HG02571 (cell line): ENCODE measurements around the gene ADAMTSL1.

Experiments
- ATAC-seq: cut with Tn5 transposase; IDR thresholded peaks from one replicate; pipeline ENCODE4 v1.9.1; 2021; ENCODE audit warnings: mild to moderate bottlenecking, moderate library complexity; ENCODE audit not compliant: unreplicated experiment

The ADAMTSL1 gene

DNA sequence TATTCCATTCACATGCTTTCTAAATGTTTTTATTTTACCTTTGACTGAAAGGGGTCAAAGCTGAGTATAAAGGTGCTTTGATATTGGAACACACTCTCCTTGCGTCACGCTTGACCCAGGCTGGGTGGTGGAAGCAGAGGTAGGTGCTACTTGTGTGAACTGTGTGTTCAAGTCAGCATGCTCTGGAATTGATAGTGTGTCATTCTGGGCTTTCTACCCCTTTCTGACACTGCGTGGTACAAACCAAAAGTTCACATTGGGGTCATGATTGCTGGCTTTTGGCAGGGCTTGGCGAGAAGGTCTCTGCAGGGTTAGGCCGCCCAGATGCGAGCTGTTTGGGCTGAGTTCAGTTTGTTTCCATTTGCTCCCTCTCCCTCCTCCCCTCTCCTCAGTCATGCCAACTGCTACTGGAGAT, 131.8 kb downstream of the ADAMTSL1 start:
- no peak for ATAC-seq

- no peak for ATAC-seq
Measured at GRCh38 chr9:18606281-18606680, 132.3 kb downstream of the ADAMTSL1 start.

- ATAC-seq, result no peak
Measured at GRCh38 chr9:18606846-18607245, 132.9 kb downstream of the ADAMTSL1 start.

DNA sequence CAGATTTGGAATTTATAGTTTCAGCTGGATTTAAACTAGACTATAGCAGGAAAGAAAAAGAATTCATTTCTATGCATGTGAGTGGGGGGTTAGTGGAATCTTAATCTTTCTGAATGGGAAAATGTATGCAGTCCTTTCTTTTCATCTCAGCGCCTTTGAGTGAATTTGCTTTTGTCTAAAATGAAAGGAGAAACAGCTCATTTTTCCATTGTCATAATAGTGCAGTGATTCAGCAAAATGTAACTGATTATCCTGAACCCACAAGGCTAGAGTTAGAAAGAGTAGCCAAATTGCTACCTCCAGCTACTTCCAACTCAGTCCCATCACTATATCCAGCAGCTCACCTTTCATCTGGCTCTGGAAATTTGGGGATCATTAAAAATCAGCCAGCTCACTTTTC, 134.4 kb downstream of the ADAMTSL1 start:
- ATAC-seq, result no peak

DNA sequence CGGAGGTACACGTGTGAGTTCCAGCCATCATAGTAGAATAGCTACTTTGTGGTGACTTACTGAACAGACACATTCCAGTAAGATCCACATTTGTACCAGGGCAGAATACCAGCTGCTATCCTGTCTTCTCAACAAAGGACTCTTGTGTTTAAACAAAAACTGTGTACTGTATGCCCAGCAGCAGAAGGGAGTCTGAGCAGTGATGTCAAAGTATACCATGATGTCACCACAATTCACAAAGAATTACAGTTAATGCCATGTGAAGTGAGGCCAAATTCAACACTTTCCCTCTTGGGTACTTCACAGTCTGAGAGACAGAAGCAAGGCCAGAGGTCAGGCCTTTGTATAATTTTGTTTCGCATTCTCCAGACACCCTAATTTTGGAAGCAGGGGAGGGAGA, 137.0 kb downstream of the ADAMTSL1 start:
- ATAC-seq, result no peak

DNA sequence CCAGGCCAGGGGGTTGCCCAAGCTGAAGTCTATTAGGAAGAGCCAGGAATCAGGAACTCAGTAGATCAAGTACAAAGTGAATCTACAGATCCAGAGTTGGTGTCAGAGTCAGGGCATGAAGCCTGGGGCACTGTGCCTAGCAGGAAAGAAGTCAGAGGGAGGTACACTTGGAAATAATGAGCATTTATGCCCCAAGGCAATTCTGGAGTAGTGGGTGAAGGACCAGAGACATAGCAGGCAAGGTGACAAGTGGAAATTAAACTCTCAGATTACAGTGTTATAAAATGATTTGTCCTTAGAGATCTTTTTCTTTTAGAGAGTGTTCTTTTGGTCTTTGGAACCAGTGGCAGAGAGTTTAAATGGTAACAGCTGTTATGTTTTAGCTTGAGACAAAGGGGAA, 138.0 kb downstream of the ADAMTSL1 start:
- ATAC-seq, result no peak

- ATAC-seq, result no peak
Measured at GRCh38 chr9:18614116-18614515, 140.2 kb downstream of the ADAMTSL1 start.

GRCh38 chr9:18614651-18615050, 140.7 kb downstream of the ADAMTSL1 start:
- no peak for ATAC-seq

- no peak for ATAC-seq
Measured at GRCh38 chr9:18616976-18617375, 143.0 kb downstream of the ADAMTSL1 start.

GRCh38 chr9:18617759-18618158, 143.8 kb downstream of the ADAMTSL1 start:
- ATAC-seq, result no peak

DNA sequence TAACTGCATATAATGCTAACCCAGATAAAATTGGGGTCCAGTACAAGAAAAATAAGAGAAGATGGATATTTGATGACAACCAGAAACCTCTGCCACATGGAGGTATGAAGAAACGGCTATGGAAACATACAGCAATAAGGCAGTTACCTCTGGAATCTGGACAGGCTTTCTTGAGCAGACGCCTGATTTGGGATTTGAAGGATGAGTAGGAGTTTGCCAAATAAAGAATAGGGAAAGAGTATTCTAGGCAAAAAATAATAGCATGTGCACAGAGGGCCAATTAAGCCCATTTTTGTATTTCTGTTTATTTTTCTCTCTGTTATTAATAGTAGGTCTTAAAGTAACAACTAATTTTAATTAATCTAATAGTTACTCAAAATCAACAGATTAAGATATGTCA, 144.9 kb downstream of the ADAMTSL1 start:
- ATAC-seq, result no peak

- no peak for ATAC-seq
Measured at GRCh38 chr9:18622186-18622836, 148.4 kb downstream of the ADAMTSL1 start.

DNA sequence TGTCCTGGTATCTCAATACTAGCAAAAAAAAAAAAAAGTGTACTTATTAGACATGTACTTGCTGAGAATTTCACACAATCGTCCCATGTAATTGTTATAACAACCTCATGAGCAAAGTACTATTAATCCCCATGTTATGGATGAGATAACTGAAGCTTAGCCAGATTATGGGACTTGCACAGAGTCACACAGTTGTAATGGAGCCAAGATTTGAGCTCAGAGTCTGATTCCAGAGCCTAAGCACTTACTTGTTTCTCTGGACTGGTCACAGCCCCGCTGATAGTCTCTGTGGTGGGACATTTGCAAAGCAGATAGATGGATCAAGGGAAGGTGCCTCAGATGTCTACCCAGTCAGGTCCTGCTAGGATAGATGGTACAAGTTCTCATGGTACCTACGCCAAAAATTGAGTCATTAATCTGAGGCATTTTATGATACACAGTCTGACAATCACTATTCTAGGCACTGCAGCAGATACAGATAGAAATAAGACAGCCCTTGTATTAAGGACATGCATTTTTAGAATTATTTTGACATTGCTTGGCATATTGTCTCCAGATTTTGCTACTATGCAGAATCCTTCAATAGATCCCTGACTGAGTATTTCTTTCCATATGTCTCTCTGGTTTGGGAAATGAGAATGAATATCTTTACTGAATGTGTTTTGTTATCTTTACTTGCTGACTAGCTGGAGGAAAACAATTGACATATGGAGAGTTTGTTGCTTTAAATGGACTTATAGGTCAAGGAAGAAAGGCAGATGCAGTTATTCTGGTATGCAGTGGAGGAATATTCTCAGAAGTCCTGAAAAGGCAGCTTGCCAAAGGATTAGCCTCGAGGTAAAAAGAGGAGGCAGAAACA, 149.5 kb downstream of the ADAMTSL1 start:
- no peak for ATAC-seq

- ATAC-seq, result no peak
Measured at GRCh38 chr9:18626046-18626698, 152.2 kb downstream of the ADAMTSL1 start.

DNA sequence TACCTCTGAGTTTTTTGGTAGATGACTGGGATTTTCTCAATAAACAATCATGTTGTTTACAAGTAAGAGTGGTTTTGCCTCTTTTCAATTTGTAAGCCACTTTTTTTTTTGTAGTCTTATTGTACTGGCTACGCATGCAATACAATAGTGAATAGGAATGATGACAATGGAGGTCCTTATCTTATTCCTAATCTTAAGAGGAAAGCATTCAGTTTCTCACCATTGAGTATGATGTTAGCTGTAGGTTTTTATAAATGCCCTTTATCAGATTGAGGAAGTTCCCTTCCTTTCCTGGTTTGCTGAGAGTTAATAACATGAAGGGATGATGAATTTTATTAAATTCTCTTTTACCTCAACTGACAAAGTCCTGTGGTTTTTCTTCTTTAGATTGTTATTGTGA, 155.2 kb downstream of the ADAMTSL1 start:
- ATAC-seq, result no peak

DNA sequence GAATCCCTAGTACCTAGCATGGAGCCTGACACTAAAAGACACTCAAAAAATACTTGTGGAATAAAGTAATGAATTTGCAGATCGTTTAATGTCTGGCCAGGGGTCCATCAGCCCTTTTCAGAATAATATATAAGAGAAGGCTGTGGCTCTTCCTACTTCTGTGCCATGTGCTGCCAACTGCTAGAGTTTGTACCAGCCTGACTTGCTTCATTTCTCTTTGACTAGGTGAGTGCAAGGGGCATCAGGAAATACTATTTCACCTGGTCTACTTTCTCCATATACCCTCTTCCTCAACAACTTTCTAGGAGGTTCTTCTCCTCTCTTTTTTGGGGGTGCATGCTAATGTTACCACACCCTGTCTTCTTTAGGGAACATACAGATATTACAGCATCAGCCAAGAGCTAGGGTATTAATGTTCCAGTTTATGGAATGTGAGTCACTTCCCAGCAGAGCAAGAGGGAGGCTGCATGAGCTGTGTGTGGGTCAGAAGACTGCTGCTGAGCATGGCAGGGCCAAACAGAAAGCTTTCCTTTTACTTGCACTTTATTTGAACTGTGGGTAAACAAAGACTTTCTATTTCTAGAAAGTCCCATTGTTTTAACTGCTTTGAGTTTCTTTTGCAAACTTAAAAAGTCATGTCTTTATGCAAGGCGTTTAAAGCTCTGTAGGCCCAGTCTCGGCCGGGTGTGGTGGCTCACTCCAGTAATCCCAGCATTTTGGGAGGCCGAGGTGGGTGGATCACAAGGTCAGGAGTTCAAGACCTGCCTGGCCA, 158.9 kb downstream of the ADAMTSL1 start:
- ATAC-seq, result no peak

DNA sequence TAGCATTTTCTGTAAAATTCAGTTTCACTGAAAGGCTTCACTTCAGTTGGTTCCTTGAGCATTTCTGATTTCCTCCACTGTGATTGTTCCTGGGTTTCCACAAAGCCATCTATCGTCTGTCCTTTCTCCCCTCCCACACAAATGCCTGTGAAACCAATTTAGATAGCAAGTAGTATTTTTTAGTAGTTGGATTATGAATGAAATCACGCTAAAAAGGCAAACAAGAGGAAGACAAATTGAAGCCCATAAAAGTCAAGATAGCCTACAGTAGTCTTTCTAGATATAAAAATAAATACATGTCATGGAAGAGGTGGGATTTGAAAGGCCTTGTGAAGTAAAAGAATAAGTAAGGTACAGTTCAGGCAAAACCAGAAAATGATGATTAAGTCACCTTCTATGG, 162.8 kb downstream of the ADAMTSL1 start:
- no peak for ATAC-seq

- no peak for ATAC-seq
Measured at GRCh38 chr9:18638371-18639249, 164.7 kb downstream of the ADAMTSL1 start.

DNA sequence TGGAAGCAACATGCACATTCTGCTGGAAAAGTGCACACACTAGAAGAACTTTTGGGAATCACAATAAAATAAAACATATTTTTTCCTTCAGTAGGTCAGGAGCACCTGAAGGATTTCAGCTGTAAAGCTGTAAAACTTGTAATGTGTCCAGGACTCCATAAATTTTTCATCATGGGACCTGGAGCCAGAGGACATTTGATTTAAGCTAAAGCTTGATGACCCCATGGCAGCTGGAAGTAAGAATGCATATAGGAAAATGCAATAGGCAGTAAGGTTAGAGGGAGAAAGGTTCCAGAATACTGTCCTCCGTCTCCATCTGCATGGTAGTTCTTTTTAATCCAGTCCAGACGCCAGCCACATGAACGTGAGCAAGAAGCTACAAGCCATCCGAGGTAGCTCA, 166.0 kb downstream of the ADAMTSL1 start:
- no peak for ATAC-seq
